HEK293T (cell line): ENCODE results near the gene BBC3.

Experiments used
- BHLHE40 ChIP-seq: fragments of 450-650 bp; IDR thresholded peaks from 2 replicates; pipeline ENCODE4 v1.6.1; 2016; ENCODE audit warnings: mild to moderate bottlenecking, moderate library complexity, borderline replicate concordance
- CTBP1 ChIP-seq: fragments of 450-650 bp; IDR thresholded peaks from 2 replicates; pipeline ENCODE4 v1.6.1; 2016; ENCODE audit warnings: borderline replicate concordance
- ELF4 ChIP-seq: fragments of 450-650 bp; IDR thresholded peaks from 2 replicates; pipeline ENCODE4 v1.6.1; 2017; ENCODE audit warnings: antibody characterized with exemption
- FOXA1 ChIP-seq: fragments of 450-650 bp; IDR thresholded peaks from 2 replicates; pipeline ENCODE4 v1.6.1; 2016; ENCODE audit warnings: mild to moderate bottlenecking
- FOXK2 ChIP-seq: fragments of 450-650 bp; IDR thresholded peaks from 2 replicates; pipeline ENCODE4 v1.6.1; 2016; ENCODE audit warnings: mild to moderate bottlenecking
- FOXM1 ChIP-seq: fragments of 450-650 bp; IDR thresholded peaks from 2 replicates; pipeline ENCODE4 v1.6.1; 2017; ENCODE audit warnings: mild to moderate bottlenecking, borderline replicate concordance
- HDGF ChIP-seq: fragments of 450-650 bp; IDR thresholded peaks from 2 replicates; pipeline ENCODE4 v1.6.1; 2017; ENCODE audit warnings: antibody characterized with exemption, borderline replicate concordance
- L3MBTL2 ChIP-seq: fragments of 450-650 bp; conservative IDR thresholded peaks from 2 replicates; pipeline ENCODE4 v1.6.1; 2016; ENCODE audit warnings: mild to moderate bottlenecking
- SP1 ChIP-seq: fragments of 450-650 bp; IDR thresholded peaks from 2 replicates; pipeline ENCODE4 v1.6.1; 2017
- SUZ12 ChIP-seq: fragments of 450-650 bp; IDR thresholded peaks from 2 replicates; pipeline ENCODE4 v1.6.1; 2016; ENCODE audit warnings: mild to moderate bottlenecking
- ZNF384 ChIP-seq: fragments of 450-650 bp; IDR thresholded peaks from 2 replicates; pipeline ENCODE4 v1.6.1; 2016
- TF ChIP-seq, protein P1 (sequence below): fragments of 450-650 bp; IDR thresholded peaks from 2 replicates; pipeline ENCODE4 v1.6.1; 2016

DNA sequence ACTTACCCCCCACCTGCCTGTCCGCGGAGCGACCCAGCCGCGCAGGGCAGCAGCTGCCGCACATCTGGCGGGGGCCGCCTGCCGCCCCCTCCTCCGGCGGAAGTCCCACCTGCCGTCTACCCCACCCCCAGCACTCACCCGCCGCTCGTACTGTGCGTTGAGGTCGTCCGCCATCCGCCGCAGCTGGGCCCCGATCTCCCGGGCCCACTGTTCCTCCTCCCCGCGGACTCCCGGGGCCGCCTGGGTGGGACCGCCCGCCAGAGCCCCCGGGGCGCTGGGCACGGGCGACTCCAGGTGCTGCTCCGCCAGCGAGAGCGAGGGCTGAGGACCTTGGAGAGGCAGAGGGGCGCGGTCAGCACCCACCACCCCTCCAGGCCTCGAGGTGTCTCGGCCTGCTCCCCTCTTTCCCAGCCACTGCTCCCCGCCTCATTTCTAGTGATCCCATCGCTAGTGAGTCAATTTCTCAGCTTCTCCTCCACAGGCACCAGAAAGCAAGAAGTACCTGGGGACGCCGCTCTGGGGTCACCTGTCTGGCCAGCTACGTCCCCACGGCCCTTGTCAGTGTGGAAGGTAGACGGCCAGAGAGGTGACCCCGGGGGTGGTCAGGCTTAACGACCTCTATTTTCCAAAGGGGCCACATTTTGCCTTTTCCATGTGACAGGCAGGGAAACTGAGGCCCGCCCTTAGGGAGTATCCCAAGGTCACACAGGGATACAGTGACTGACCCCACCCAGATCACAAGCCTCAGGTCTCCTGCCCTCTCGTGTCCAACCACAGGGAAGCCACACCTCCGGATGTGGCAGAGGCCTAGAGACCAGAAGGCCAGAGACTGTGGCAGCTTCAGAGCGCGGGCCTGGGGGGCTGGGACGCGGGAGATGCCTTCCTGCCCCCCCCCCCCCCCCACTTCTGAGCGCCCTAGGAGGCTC lies 4.3 kb downstream of the BBC3 start:
- no peak for TF ChIP-seq ELF4
- no peak for TF ChIP-seq FOXK2
- TF ChIP-seq, protein P1, sequence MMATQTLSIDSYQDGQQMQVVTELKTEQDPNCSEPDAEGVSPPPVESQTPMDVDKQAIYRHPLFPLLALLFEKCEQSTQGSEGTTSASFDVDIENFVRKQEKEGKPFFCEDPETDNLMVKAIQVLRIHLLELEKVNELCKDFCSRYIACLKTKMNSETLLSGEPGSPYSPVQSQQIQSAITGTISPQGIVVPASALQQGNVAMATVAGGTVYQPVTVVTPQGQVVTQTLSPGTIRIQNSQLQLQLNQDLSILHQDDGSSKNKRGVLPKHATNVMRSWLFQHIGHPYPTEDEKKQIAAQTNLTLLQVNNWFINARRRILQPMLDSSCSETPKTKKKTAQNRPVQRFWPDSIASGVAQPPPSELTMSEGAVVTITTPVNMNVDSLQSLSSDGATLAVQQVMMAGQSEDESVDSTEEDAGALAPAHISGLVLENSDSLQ: no peak
- no peak for TF ChIP-seq BHLHE40
- no peak for TF ChIP-seq FOXA1
- no peak for TF ChIP-seq SP1
- TF ChIP-seq FOXM1: no peak
- no peak for TF ChIP-seq SUZ12
- no peak for TF ChIP-seq HDGF
- TF ChIP-seq ZNF384: no peak
- TF ChIP-seq CTBP1: 0 out of 2 replicates have a peak, but pooled peaks have one; percentile 17
- no peak for TF ChIP-seq L3MBTL2
